ENCODE results near the gene CAMTA1.
A peak's percentile ranks its signal among the peaks of the same experiment; 100 is the strongest.

Gene CAMTA1

GRCh38 chr1:6962996-6963911 is 178.0 kb downstream of the CAMTA1 start (continued):
- TF ChIP-seq ZBTB10 (tag by site-specific recombination; IDR thresholded peaks at IDR 0.05), result no peak
- peak; percentile 69; the same call in 1 of the 2 replicates for TF ChIP-seq KLF7 (tag by site-specific recombination; IDR thresholded peaks at IDR 0.05; ENCODE audit: borderline replicate concordance)
- TF ChIP-seq ZNF423 (tag by site-specific recombination; IDR thresholded peaks at IDR 0.05), result peak; percentile 95
- no peak for TF ChIP-seq ZNF266 (tag by site-specific recombination; IDR thresholded peaks at IDR 0.05; ENCODE audit: low read depth)
- peak; percentile 45; the same call in 1 of the 2 replicates for TF ChIP-seq ZNF561 (tag by site-specific recombination; IDR thresholded peaks at IDR 0.05; ENCODE audit: borderline replicate concordance)
- peak; percentile 95 for TF ChIP-seq GLIS1 (tag by site-specific recombination; IDR thresholded peaks at IDR 0.05)
- TF ChIP-seq ZNF26 (tag by site-specific recombination; IDR thresholded peaks at IDR 0.05), result no peak
- peak; percentile 87 for TF ChIP-seq KLF1 (tag by site-specific recombination; IDR thresholded peaks at IDR 0.05)
- peak; percentile 49; the same call in 1 of the 2 replicates for TF ChIP-seq ZNF610 (tag by site-specific recombination; IDR thresholded peaks at IDR 0.05; ENCODE audit: borderline replicate concordance)
- TF ChIP-seq FEZF1 (tag by site-specific recombination; IDR thresholded peaks at IDR 0.05), result peak; percentile 60
- TF ChIP-seq GFI1B (tag by site-specific recombination; IDR thresholded peaks at IDR 0.05), result 0 out of 2 replicates have a peak, but pooled peaks have one; percentile 43
- no peak for TF ChIP-seq ZNF473 (tag by site-specific recombination; IDR thresholded peaks at IDR 0.05)
- peak; percentile 37; the same call in 1 of the 2 replicates for TF ChIP-seq ZNF335 (tag by site-specific recombination; conservative IDR thresholded peaks at IDR 0.05)
- no peak for TF ChIP-seq ZNF132 (tag by site-specific recombination; IDR thresholded peaks at IDR 0.05; ENCODE audit: borderline replicate concordance)
- no peak for TF ChIP-seq ZNF571 (tag by site-specific recombination; IDR thresholded peaks at IDR 0.05)
- TF ChIP-seq ZNF354C (tag by site-specific recombination; IDR thresholded peaks at IDR 0.05; ENCODE audit: borderline replicate concordance, low read depth), result no peak
- peak; percentile 24 for TF ChIP-seq ZBTB26 (tag by site-specific recombination; optimal IDR thresholded peaks at IDR 0.05)
- TF ChIP-seq KLF9 (tag by site-specific recombination; IDR thresholded peaks at IDR 0.05; ENCODE audit: low read depth), result peak; percentile 69
- TF ChIP-seq ZNF658 (tag by site-specific recombination; IDR thresholded peaks at IDR 0.05), result no peak
- TF ChIP-seq ZNF488 (tag by site-specific recombination; IDR thresholded peaks at IDR 0.05), result no peak
- peak; percentile 91 for TF ChIP-seq ZIC2 (tag by site-specific recombination; IDR thresholded peaks at IDR 0.05)
- 0 out of 2 replicates have a peak, but pooled peaks have one; percentile 5 for TF ChIP-seq ZBTB6 (tag by site-specific recombination; IDR thresholded peaks at IDR 0.05)
- TF ChIP-seq ZNF214 (tag by site-specific recombination; IDR thresholded peaks at IDR 0.05; ENCODE audit: borderline replicate concordance), result no peak
- TF ChIP-seq ZNF623 (tag by site-specific recombination; IDR thresholded peaks at IDR 0.05), result no peak
- peak; percentile 74; the same call in 1 of the 2 replicates for TF ChIP-seq INSM2 (tag by site-specific recombination; IDR thresholded peaks at IDR 0.05)
- peak; percentile 15 for TF ChIP-seq ZXDB (tag by site-specific recombination; IDR thresholded peaks at IDR 0.05)
- TF ChIP-seq ZBTB8A (tag by site-specific recombination; IDR thresholded peaks at IDR 0.05), result 0 out of 2 replicates have a peak, but pooled peaks have one; percentile 11
- peak; percentile 89; the same call in 1 of the 2 replicates for TF ChIP-seq ZNF366 (tag by site-specific recombination; conservative IDR thresholded peaks at IDR 0.05)
- TF ChIP-seq ZNF324 (tag by site-specific recombination; IDR thresholded peaks at IDR 0.05), result 0 out of 2 replicates have a peak, but pooled peaks have one; percentile 19
- TF ChIP-seq SCRT2 (tag by site-specific recombination; IDR thresholded peaks at IDR 0.05), result no peak

Data from HEK293 (cell line).